ENCODE data around the gene PLPPR3. TPM values are rescaled to one million over a fixed set of nuclear protein-coding genes. Genes with fewer than 3 reads are reported as not detected.
A peak's percentile ranks its signal among the peaks of the same experiment; 100 is the strongest.

The PLPPR3 gene
- total RNA-seq, 1 experiment from 2014 or later, result 57.9 TPM

- Histone ChIP-seq H2BK12ac (ENCODE audit: insufficient read length, low read depth, low read length) (no peak overlapping the region), H3K4me1 (ENCODE audit: insufficient read depth, low read length) (no peaks in the 10 kb centered on the region; the same call in 1 of the 2 replicates), H3K79me2 (ENCODE audit: insufficient read depth, low read length) (no peaks in the 10 kb centered on the region), H2AK5ac (ENCODE audit: insufficient read length, low read length) (peak overlapping the region; percentile 25), H3T11ph (ENCODE audit: low read length) (no peak overlapping the region), H3K9ac (ENCODE audit: extremely low read depth, insufficient read length, low read length) (no peak overlapping the region), H3K56ac (ENCODE audit: insufficient read length, low read depth, low read length) (no peak overlapping the region), H4K8ac (replicated peaks; ENCODE audit: insufficient read length, low read depth, low read length) (no peak overlapping the region), H3K23ac (ENCODE audit: insufficient read length, low read depth, low read length) (no peak overlapping the region), H3K18ac (ENCODE audit: insufficient read length, low read depth, low read length) (no peak overlapping the region), H2BK5ac (ENCODE audit: insufficient read length, low read length) (no peak overlapping the region), H3K27ac (ENCODE audit: insufficient read length, low read depth, low read length) (no peak overlapping the region), H2AFZ (ENCODE audit: low read length) (no peak overlapping the region), H2BK15ac (ENCODE audit: low read depth, low read length) (0 out of 2 replicates have a peak overlapping the region, but pooled peaks have one; percentile 29), H3K79me1 (ENCODE audit: insufficient read depth, low read depth, low read length, poor library complexity, severe bottlenecking) (no peaks in the 10 kb centered on the region), H2BK120ac (ENCODE audit: low read depth, low read length, poor library complexity, severe bottlenecking) (no peak overlapping the region), H4K5ac (ENCODE audit: insufficient read length, low read depth, low read length) (no peak overlapping the region), H3K27me3 (ENCODE audit: insufficient read depth, low read length) (no peaks in the 10 kb centered on the region), H3K14ac (ENCODE audit: insufficient read depth, low read length) (no peak overlapping the region; the same call in 1 of the 2 replicates), H3K4ac (ENCODE audit: low read depth, low read length) (no peak overlapping the region), H2BK20ac (ENCODE audit: low read depth, low read length, poor library complexity, severe bottlenecking) (no peak overlapping the region), H3K4me2 (ENCODE audit: insufficient read depth, insufficient read length, low read length) (no peak overlapping the region), H4K91ac (ENCODE audit: insufficient read length, low read depth, low read length) (peak overlapping the region; percentile 38), H3K23me2 (ENCODE audit: insufficient read length, low read depth, low read length, poor library complexity, severe bottlenecking) (peaks cover 16% of the 10 kb centered on the region), H4K20me1 (ENCODE audit: control insufficient read depth, insufficient read depth, insufficient read length) (no peaks in the 10 kb centered on the region), H3K9me3 (ENCODE audit: control insufficient read depth, low read depth, low read length) (no peaks in the 10 kb centered on the region)
- H3K9me3 Mint-ChIP-seq, result no peaks in the 10 kb centered on the region
- peak overlapping the region in 2 of 3 experiments; percentile 21 to 67; a peak in 2 of 7 replicates for H3K27ac Mint-ChIP-seq
- no peak for DNase-seq
- no peak for TF ChIP-seq CTCF (conservative IDR thresholded peaks at IDR 0.05)
- peaks cover 29 to 38% of the 10 kb centered on the region in 2 experiments for H3K4me1 Mint-ChIP-seq
- peaks cover 0 to 7% (median 4%) of the 10 kb centered on the region in 3 experiments; a peak in 3 of 7 replicates for H3K36me3 Mint-ChIP-seq (ENCODE audit: insufficient read depth in 1 of 3, low read depth in 3 of 3)
- 0 out of 5 replicates have a peak overlapping the region, but pooled peaks of 1 of the 2 experiments have one; percentile 12 for H3K4me3 Mint-ChIP-seq
- no CpG with 5 or more reads among the region's 13 CpGs for WGBS (ENCODE audit: extremely low coverage, insufficient read length, low lambda C conversion rate)
- no peaks in the 10 kb centered on the region for H3K27me3 Mint-ChIP-seq (ENCODE audit: low read depth)
Measured at GRCh38 chr19:784541-784940, 37.2 kb downstream of the PLPPR3 start.

Data from H9 (cell line).